Colonic mucosa (tissue), 4 donors: Measurements from ENCODE around the gene SLC22A31. TPM values are rescaled to one million over a fixed set of nuclear protein-coding genes. Genes with fewer than 3 reads are reported as not detected.

Source experiments
- DNase-seq: peaks from one replicate; pipeline ENCODE4 v3.0.0-alpha.2; 2020
- H3K27ac ChIP-seq: fragments of 200-600 bp; one replicate; pipeline ENCODE4 v1.8.0; 2021
- H3K27me3 ChIP-seq: fragments of 200-600 bp; one replicate; pipeline ENCODE4 v1.8.0; 2021
- H3K36me3 ChIP-seq: fragments of 200-600 bp; one replicate; pipeline ENCODE4 v1.8.0; 2021
- H3K4me1 ChIP-seq: fragments of 200-600 bp; one replicate; pipeline ENCODE4 v1.8.0; 2021; ENCODE audit warnings: mild to moderate bottlenecking
- H3K4me3 ChIP-seq: fragments of 200-600 bp; one replicate; pipeline ENCODE4 v1.8.0; 2021
- H3K9ac ChIP-seq, 2 donors: one replicate each; pipeline ENCODE4 v1.7.0; 2013; ENCODE audit warnings: control low read depth in 2 of 2, low read depth in 2 of 2, low read length in 2 of 2
- H3K9me3 ChIP-seq: fragments of 200-600 bp; one replicate; pipeline ENCODE4 v1.8.0; 2021
- CTCF ChIP-seq: fragments of 200-600 bp; IDR thresholded peaks from one replicate; pipeline ENCODE4 v1.8.0; 2022; ENCODE audit warnings: antibody characterized with exemption, mild to moderate bottlenecking
- intact Hi-C: fragments of 100-400 bp; cut with DNase I; formaldehyde crosslinking; loops from one replicate; pipeline ENCODE4 v1.14.1; 2022
- total RNA-seq, 2 donors: library from RNA; stranded (reverse); fragmentation: NEBNext Ultra II Directional in 1 of 2; extraction: Animal tissue kit (Norgen Biotek cat#: 25700) in 1 of 2; gene quantifications; one replicate each; pipeline ENCODE4 v1.2.1, GENCODE V29; 2021
- donor health status: healthy.
- donor health status: DM: no; HTN: no; CAD: no.
- donor health status: DM: no; HTN: no; CAD: no.

The SLC22A31 gene
- total RNA-seq, 2 donors from 2014 or later = 1.3 TPM; not detected in 1

GRCh38 chr16:89198417-89199240, 1.7 kb downstream of the SLC22A31 start:
- no peak overlapping the region for H3K9ac ChIP-seq
- H3K9me3 ChIP-seq = no peaks in the 10 kb centered on the region
- DNase-seq = no peak
- H3K27ac ChIP-seq = no peak overlapping the region
- H3K4me3 ChIP-seq = no peak overlapping the region
- peaks cover 45% of the 10 kb centered on the region for H3K27me3 ChIP-seq
- no peaks in the 10 kb centered on the region for H3K4me1 ChIP-seq
- TF ChIP-seq CTCF = no peak
- H3K36me3 ChIP-seq = no peaks in the 10 kb centered on the region
- intact Hi-C loops = no loop called here

GRCh38 chr16:89197633-89198416, 2.5 kb downstream of the SLC22A31 start:
- Histone ChIP-seq H3K9me3 (no peaks in the 10 kb centered on the region), H3K27me3 (peaks cover 43% of the 10 kb centered on the region), H3K4me3 (no peak overlapping the region), H3K36me3 (no peaks in the 10 kb centered on the region), H3K27ac (no peak overlapping the region), H3K9ac (no peak overlapping the region), H3K4me1 (no peaks in the 10 kb centered on the region)
- DNase-seq = no peak
- intact Hi-C loops = no loop called here
- no peak for TF ChIP-seq CTCF

GRCh38 chr16:89197033-89197632, 3.2 kb downstream of the SLC22A31 start:
- Histone ChIP-seq H3K9me3 (no peaks in the 10 kb centered on the region), H3K4me3 (no peak overlapping the region), H3K36me3 (no peaks in the 10 kb centered on the region), H3K4me1 (no peaks in the 10 kb centered on the region), H3K27me3 (peaks cover 37% of the 10 kb centered on the region), H3K9ac (no peak overlapping the region), H3K27ac (no peak overlapping the region)
- TF ChIP-seq CTCF = no peak
- DNase-seq = no peak
- intact Hi-C loops = no loop called here

DNA sequence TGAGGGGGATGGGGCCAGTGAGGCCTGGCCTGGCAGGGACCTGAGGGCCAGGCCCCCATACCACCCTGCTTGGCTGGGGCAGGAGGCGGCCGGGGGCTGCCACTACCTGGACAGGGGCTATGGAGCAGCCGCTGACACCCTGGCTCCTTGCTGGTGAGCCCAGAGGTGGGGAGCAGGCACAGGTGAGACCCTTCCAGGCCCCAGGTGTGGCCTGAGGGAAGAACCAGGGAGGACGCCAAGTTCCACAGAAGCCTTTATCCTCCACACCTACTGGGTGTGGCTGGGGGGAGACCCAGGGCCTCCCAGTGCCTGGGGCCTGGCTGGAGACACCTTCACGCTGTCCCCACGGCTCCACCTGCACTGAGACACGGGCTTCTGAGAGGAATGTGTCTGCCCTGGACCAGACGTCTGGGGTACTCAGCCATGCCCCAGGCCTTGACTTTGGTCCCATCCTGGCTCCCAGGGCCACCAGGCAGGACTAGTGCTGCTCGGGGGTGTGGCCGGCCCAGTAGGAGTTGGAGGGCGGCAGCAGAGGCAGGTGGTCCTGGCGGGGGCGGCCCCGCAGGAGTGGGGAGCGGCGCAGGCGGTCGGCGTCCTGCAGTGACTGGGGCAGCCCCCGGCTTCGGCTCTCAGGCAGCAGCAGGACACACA, 4.7 kb downstream of the SLC22A31 start:
- Histone ChIP-seq H3K27me3 (peaks cover 34% of the 10 kb centered on the region), H3K9ac (no peak overlapping the region), H3K9me3 (no peaks in the 10 kb centered on the region), H3K4me3 (no peak overlapping the region), H3K4me1 (no peaks in the 10 kb centered on the region), H3K27ac (no peak overlapping the region), H3K36me3 (no peaks in the 10 kb centered on the region)
- DNase-seq = no peak
- intact Hi-C loops = no loop called here
- no peak for TF ChIP-seq CTCF
